GM19452 (cell line): ENCODE measurements around the gene SH3RF3.

ENCODE experiments used
- ATAC-seq: cut with Tn5 transposase; IDR thresholded peaks from one replicate; pipeline ENCODE4 v1.9.1; 2021; ENCODE audit not compliant: unreplicated experiment

SH3RF3 gene

DNA sequence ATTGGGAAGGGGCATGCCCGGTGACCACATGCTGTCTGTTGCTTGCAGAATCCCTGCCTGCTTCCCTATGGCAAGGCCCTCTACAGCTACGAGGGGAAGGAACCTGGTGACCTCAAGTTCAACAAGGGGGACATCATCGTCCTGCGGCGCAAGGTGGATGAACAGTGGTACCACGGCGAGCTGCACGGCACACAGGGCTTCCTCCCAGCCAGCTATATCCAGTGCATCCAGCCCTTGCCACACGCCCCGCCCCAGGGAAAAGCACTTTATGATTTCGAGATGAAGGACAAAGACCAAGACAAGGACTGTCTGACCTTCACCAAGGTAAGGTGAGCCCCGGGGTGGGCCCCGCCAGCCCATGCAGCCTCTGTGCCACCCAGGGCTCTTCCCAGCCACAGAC is 218.6 kb downstream of the SH3RF3 start:
- no peak for ATAC-seq

DNA sequence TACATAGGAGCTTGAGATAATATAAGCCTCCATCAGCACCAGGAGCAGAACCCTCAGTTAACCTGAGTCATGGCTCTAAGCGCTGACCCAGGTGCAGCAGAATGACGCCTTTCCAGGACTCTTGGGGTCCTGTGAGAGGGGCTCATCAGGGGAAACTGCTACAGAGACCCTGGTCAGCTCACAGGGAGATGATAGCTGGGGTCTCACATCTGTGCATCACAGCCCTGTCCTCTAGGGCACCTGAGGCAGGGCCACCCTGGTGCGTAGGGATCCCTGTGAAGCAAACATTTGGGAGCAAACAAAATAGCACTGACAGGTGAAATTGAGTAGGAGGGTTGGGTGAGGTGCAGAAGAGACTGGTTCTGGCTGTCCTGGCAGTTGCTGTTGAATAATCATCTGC is 219.2 kb downstream of the SH3RF3 start:
- ATAC-seq = no peak

DNA sequence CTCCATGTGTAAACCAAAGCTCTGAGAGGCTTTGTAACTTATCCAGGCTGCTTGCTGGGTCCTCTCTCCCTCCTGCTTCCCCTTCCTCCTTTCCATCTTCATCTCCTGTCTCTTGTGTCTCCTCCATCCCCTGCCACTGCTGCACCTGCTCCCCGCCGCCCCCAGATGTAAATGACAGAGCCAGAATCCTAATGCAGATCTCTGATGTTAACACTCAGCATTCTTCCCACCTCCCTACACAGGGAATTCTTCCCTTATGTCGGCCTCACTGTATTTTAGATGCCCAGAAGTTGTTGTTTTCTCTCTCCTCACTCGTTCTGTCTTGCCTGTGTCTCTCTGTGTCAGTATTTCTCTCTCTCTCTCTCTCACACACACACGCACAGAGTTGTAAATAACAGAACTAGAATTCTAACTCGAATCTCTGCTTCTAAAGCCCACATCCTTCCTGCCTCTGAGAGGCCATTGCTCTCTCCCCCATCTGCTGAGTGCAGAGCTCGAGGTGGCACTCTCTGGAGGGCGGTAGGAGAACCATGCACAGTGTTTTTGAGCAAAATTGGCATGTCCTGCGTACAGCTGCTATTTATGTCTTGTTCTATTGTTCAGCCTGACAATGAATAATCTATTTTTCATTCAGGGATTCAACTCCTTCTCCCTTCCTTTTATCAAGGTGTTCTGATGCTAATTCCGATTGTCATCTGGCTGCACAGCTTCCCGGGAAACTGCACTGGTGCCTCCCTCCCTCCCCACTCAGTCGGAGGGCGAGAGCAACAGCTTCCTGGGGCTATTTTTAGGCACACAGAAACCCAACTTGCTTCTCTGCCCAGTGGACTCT is 219.9 kb downstream of the SH3RF3 start:
- ATAC-seq = peak; percentile 76

DNA sequence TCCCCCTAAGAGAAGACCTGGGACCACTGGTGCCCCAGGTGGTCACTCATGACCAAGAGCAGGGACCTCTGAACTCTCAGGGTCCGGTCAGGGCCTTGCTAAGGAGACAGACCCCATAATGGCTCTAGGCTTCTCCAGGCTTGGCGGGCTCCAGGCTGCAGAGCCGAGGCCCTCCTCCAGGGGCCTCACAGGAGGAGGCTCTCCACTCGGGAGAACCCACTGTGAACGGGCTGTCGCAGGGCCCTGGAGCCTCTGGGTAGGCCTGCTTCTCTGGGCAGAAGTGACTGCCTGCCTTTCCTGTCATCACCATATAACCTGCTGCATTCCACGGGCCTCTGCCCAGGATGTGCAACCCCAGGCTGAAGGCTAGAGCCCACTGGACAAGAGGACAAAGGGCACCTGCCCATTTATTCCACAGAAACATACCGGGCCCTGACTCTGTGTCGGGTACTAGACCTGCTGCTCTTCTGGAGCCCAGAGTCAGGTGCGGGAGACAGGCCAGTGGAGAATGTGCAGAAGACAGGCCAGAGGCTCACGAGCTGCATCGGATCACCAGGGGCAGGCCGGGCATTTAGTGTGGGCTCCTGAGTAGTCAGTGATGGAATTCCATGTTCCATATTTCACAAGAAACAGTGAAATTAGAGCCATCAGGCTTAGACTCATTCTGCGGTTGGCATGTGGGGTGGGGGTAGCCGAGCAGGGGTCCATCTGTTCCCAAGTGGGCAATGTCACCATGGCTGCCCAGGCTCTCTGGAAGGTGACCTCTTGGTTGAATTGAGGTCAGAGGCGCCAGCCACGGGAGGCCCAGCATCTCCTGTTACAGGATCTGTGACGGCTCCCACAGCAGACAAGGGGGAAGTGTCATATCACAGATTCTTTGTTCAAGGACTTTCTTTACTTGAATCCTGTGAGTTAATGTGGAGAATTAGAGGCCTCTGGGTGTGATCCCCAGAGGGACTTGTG is 220.8 kb downstream of the SH3RF3 start:
- ATAC-seq = no peak

DNA sequence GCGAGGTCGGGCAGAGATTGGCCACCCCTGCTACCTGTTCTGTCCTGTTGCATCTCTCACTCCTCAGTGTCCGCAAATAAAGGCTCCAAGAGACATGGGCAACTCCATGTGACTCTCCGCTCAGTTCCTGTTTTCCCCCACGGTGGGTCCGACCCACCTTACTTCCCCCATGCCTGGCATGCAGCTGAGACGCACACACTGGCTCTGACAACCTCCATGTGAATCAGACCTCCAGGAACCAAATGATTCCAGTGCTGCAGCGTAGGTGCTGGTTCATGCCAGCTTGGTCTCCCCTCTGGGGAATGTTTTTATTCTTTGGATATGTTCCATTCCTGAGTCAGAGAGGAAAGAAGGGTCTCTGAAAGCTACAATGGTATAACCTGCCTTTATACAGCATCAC is 221.5 kb downstream of the SH3RF3 start:
- ATAC-seq = no peak

DNA sequence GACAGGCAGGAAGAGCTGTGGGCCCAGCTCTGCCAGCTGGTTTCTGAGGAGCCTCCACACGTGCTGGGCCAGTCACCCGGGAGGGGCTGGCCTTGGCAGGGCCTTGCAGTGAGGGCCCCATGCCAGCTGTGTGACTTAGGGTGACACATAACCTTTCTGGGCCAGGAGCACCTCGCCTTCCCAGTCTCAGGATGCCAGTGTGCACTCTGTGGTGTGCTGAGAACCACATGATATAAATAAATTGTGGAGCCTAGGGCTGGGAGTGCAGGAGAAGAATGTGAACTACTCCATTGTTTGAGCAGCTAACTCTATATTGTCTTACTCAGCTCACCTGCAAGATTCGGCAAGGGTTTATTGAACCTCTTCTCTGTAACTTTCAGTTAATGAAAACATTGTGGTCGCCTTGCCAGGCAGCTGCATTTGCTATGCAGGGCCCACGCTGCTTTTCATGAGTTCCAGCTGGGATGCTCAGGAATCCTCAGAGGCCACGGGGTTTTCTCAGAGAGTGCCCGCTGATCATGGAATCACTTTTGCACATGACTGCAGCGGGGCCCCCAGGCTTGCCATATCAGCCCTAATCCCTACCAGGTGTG is 222.3 kb downstream of the SH3RF3 start:
- no peak for ATAC-seq

DNA sequence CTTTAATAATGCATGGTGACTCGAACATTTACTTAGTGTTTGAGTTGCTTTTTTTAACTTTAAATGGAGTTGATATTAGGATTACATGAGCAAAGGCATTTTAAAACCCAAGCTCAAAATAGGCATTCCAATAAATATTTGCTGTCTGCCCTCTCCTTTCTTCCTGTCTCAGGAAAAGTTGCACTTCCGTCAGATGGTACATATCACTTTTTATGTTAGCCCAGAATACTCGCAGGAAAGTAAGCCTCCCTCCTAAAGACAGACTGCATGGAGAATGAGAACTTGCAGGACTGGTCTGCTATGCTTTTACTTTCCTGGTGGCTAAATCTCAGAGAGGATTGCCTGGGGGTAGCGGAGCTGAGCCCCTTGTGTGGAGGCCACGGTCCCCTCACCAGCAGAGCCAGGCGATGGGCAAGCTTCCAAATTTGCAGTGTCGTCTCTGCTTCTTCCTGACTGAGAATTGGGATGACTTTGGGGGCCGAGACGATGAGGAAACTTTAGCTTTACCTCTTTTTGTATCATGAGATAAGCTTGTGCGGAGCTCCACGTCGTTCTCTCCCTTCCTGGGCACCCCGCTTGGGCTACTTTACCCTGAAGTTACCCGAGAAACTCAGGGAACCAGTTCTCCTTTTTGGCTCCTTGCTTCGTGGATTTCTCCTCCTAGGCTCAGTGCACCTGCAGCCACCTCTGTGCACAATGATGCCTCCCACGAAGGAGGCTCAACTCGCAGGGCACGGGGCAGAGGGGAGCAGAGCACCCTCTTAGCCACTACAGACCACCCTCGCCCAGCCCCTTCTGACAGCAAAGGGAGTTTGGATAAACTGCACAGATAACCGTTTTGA is 223.3 kb downstream of the SH3RF3 start:
- ATAC-seq = no peak

DNA sequence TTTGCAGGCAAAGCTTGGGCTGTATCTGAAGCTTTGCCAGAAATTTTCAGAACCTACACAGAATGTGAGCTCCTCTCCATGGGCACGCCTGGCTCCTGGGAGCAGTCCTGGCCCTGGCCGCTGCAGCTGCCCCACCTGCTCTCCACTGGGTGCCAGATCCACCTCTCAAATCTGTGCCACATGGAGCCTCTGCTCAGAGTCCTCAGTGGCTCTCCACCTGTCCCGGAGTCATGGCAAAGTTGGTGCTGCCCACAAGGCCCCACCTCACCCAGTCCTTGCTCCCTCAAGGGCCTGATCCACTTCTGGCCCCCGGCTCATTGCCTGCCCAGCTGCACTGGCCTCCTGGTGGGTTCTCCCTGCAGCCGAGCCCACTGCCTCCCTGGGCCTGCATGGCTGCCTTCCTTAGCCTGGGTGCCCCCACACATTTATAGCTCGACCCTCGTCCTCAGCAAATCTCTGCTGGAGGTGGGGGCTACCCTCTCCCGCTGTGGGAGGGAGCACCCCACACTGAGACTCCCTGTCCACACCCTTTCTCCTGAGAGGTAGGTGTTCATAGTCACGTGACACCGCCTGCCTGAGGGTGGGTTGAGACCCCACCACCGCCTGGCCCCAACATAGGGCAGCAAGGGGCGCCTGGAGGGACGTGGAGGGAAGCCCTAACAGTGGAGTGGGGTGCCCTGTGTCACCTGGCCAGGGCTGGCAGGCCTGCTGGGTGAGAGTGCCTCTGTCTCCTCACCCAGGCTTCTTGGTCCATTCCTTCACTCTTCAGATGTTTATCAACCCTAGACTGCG is 224.1 kb downstream of the SH3RF3 start:
- ATAC-seq = no peak

DNA sequence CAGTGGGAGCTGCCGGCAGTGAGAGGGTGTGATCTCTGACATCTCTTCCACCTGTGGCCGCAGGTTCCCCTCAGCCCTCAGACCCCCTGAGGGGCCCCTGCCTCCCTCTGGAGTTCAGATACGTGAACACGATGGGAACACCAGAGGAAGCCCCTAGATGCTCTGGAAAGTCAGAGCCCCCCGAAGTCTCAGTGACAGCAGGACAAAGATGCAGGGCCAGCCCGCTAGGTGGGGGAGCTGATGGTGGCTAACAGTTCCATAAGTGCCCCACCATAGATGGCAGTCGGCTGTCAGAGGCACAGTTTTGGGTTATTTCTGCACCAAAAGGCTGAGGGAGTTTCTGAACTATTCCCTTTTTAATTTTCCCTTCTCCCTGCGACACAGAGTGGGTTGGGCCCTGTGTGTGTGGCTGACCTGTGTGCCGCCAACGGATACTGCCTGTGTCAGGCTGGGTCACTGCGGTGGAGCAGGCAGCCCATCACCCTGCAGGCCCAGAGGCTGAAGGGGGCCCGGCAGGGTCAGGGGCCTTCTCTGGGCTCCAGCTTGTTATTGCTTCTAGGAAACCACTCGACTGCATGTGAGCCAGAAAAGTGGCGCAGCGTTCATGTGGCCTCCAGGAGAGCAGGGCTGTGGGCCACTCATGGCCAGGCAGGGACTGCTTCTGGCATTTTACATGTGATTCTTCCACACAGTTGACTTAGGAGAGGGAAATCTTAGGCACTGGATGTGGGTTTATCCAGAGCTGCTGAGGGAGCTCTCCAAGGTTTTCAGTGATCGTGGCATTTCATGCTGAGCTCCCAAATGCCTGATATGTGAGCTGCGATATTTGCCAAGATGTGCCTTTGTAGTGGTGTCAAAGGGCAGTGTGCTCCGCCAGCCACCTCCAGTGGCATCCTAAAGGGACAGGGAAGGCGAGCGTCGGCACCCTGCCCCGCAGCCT is 225.1 kb downstream of the SH3RF3 start:
- ATAC-seq = no peak

DNA sequence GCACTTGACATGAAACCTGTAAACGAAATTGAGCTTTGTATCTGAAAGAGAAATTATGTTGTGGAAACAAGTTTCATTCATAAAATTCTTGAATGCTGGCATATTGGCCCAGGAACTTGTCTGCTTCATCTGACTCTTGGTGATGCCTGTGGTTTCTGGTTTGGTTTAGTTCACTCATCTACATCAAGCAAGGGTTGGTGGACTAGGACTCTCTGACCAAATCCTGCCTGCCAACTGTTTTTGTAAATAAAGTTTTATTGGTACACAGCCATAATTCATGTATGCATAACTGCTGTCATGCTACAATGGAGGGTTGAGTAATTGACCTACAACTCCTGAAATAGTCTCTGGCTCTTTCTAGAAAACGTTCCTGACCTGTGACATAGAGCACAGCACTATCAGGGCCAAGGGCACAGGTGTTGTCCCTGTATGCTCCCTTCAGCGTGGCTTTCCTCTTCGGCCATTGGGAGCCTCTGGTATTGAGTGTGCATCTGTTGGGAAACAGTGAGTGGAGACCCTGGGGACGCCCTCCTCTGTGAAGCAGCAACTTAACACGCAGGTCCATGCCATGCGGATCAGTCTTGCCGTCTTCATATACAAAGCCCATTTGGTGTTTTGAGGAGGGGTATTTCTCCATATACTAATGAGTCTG is 226.3 kb downstream of the SH3RF3 start:
- no peak for ATAC-seq

DNA sequence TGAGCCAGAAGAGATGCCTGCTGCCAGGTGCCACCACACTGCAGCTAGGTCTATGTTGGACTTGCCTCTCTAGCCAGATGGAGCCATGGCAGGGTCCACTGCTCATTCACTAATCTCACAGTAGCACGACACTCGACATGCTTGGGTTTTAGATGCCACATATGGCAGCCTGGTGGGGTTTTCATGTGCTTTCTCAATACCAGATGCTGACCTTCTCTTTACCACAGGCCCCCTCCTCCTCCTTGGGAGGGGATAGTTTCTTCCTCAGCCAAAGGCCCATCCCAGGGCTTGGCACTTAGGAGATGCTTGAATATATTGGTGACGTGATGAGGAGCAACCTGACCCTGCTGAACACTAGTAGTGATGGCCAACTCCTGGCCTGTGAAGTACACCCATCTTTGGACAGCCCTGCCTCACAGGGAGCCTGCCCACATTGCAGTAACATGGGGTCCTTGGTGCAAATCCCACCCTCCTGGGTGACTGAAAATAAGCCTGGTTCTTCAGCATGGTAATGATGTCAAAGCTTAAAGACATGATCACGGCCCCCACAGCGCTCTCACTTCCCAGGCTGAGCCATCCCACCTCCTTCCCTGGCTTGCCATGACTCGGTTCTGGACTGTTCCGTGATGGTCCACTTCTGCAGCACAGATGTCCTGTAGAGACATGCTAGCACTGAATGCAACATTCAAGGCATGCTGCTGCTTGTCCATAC is 227.5 kb downstream of the SH3RF3 start:
- no peak for ATAC-seq

DNA sequence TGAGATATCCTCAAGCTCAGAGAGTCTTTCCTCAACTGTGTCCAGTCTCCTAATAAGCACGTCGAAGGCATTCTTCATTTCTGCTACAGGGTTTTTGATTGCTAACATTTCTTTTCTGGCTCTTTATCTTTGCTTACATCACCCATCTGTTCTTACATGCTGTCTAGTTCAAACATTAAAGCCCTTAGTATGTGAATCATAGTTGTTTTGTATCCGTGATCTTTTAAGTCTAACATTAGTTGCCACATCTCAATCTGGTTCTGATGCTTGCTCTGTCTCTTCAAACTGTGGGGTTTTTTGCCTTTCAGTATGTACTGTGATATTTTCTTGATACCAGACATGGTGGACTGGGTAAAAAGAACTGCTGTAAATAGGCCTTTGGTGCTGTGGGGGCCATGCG is 235.2 kb downstream of the SH3RF3 start:
- no peak for ATAC-seq

DNA sequence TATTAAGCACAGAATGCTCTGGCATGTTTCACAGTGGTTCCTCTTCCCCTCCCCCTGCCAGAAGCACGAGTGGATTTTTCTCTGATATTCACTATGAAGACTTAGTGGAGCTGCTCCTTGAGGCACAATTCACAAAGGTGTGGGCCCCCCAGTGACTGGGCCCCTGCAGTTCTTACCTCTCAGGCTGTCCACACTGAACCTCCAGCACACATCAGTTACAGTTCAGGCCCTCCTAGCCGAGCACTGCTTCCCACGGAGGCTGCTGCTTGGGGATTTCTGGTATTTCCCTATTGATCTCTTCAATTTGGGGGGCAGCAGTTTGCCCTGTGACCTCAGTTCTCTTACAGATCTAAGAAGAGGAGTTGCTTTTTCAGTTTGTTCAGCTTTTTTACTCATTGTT is 236.1 kb downstream of the SH3RF3 start:
- ATAC-seq = no peak

DNA sequence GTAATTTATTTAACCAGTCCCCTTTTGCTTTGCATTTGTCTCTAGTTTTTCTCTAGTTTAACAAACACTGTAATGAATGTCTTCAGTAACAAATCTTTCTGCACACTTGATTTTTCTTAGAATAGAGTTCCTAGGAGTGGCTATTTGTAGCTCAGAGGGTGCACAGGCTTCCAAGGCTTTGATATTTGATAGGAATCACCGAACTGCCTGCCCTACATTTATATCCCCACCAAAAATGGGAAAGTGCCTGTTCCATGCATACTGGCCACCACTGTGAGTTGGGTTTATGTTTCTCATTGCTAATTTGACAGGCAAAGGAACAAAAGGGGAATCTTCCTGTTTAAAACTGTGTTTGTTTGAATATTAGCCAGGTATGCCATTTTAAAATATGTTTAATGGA is 238.7 kb downstream of the SH3RF3 start:
- ATAC-seq = no peak

DNA sequence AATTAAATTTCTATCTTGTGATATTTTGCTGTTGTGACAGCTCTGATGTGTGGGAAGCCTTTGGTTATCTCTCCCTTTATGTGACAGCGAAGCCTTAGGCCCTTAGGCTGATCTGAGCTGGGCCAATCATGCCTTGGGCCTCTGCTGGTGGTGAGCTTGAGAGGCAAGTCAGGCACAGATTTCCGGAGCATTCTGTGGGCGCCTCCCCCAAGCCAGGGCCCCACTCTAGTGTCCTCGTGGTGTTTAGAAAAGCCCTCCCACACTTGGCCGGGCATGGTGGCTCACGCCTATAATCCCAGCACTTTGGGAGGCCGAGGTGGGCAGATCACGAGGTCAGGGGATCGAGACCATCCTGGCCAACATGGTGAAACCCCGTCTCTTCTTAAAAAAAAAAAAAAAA is 239.8 kb downstream of the SH3RF3 start:
- ATAC-seq = no peak

DNA sequence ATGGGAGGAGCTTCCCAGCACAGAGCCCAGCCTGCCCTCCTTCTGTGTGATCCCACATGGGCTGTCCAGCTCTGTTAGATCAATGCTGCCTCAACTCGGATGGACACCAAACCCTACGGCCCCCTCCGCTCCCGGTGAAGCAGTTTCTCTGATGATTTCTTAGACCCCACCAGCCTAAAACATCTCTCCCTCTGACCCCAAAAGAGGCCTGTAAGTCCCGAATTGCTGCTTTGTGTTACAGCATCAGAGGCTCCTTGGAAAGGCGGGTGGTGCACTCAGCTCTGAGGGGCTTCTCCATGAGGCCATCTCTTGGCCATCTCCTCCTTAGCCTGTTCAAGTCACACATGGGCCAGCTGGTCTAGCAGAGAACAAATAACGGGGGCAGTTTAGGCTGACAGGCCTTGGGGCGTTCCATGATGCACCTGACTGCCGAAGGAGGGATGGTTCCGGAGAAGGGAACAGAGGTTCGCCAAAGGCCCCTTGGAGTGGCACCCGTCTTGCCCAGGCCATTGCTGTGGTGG is 240.7 kb downstream of the SH3RF3 start:
- no peak for ATAC-seq

DNA sequence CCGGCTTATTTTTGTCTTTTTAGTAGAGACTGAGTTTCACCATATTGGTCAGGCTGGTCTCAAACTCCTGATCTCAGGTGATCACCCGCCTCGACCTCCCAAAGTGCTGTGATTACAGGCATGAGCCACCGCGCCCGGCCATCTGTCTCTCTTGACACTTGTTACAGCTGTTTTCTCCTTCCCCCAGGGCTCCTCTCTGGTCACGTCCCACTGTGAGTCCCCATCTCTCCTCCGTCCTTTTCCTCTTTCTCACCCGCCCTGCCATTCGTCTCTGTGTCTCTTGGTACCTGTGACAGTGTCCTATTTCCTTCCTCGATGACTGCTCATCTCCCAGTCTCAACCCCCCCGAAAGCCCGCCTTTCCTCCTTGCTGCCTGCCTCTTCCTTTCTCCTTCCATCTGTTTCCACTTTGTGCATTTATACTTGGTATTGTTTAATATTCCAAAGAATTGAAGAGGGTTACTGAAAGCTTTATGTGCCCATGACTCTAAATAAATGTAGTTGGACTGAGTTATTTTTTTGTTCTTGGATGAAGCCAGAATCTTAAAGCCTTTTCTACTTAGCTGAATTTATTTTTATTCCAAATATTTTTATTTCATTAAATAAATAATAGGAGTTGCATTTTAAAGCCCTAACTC is 241.5 kb downstream of the SH3RF3 start:
- ATAC-seq = no peak
